ENCODE data around the gene SLC23A2.

- no peak for TF ChIP-seq EZH2 (IDR thresholded peaks at IDR 0.05)
- TF ChIP-seq FOXP2 (optimal IDR thresholded peaks at IDR 0.05; ENCODE audit: control extremely low read depth, extremely low read length, insufficient read depth), result no peak
These were observed 102.7 kb downstream of the SLC23A2 start for GRCh38 chr20:4898282-4899244.

Data from SK-N-MC (cell line).